HEK293 (cell line): ENCODE data around the gene OPCML.

Experiments used
- CTCF ChIA-PET: fragments of 350-600 bp; formaldehyde crosslinking; extraction: SDS; loops from one replicate; lab custom pipeline; 2021; ENCODE audit warnings: antibody characterized with exemption; lab: Yijun Ruan, JAX
- POLR2A ChIA-PET: fragments of 300-600 bp; formaldehyde crosslinking; extraction: SDS; loops from one replicate; lab custom pipeline; 2020; ENCODE audit warnings: antibody characterized with exemption, inconsistent platforms; lab: Yijun Ruan, JAX
- H3K27ac ChIP-seq: fragments of 200-500 bp; sonication (Bioruptor generic); 2 replicates; pipeline ENCODE4 v1.5.1; 2014; ENCODE audit warnings: low read depth, low read length, control low read depth, inconsistent platforms; ENCODE audit errors: extremely low read depth
- H3K36me3 ChIP-seq, 2 experiments: fragments of 200-500 bp in 1 of 2; sonication (Bioruptor generic) in 1 of 2; 1 replicate in 1 of 2; 2 replicates in 1 of 2; pipeline ENCODE4 v1.5.1; 2014 to 2017; ENCODE audit warnings: inconsistent platforms in 2 of 2, low read length in 2 of 2; ENCODE audit not compliant: control insufficient read depth in 2 of 2, insufficient read depth in 1 of 2
- H3K4me1 ChIP-seq: fragments of 200-500 bp; sonication (Bioruptor generic); 2 replicates; pipeline ENCODE4 v1.5.1; 2014; ENCODE audit warnings: mild to moderate bottlenecking, low read length, inconsistent platforms; ENCODE audit not compliant: control insufficient read depth, insufficient read depth
- H3K4me3 ChIP-seq: 2 replicates; pipeline ENCODE4 v1.5.1; 2011; ENCODE audit warnings: low read depth, mild to moderate bottlenecking, control low read depth, low read length, moderate library complexity
- H3K9me3 ChIP-seq: fragments of 200-500 bp; sonication (Bioruptor generic); 2 replicates; pipeline ENCODE4 v1.5.1; 2014; ENCODE audit warnings: low read depth, low read length, inconsistent platforms; ENCODE audit not compliant: control insufficient read depth, insufficient read depth
- GLIS2 ChIP-seq: fragments of 450-650 bp; formaldehyde crosslinking; IDR thresholded peaks from 2 replicates; pipeline ENCODE4 v1.5.1; 2016; ENCODE audit warnings: missing biosample characterization, missing genetic modification characterization
- HOXC10 ChIP-seq: sonication (generic); formaldehyde crosslinking; IDR thresholded peaks from 2 replicates; pipeline ENCODE4 v1.8.1; 2023; ENCODE audit warnings: mild to moderate bottlenecking, missing genetic modification reagents
- PRDM1 ChIP-seq: fragments of 450-650 bp; formaldehyde crosslinking; IDR thresholded peaks from 2 replicates; pipeline ENCODE4; 2016; ENCODE audit warnings: missing biosample characterization, missing genetic modification characterization
- REPIN1 ChIP-seq: fragments of 450-650 bp; formaldehyde crosslinking; IDR thresholded peaks from 2 replicates; pipeline ENCODE4 v1.5.1; 2017; ENCODE audit warnings: missing biosample characterization, missing genetic modification characterization, low read depth
- SP7 ChIP-seq: fragments of 450-650 bp; formaldehyde crosslinking; IDR thresholded peaks from 2 replicates; pipeline ENCODE4 v1.5.1; 2016; ENCODE audit warnings: missing biosample characterization, missing genetic modification characterization
- TCF7L2 ChIP-seq: IDR thresholded peaks from 2 replicates; pipeline ENCODE4 v1.6.1; 2011; ENCODE audit warnings: low read depth, mild to moderate bottlenecking, inconsistent platforms, low read length, moderate library complexity, borderline replicate concordance
- ZFP3 ChIP-seq: fragments of 450-650 bp; formaldehyde crosslinking; IDR thresholded peaks from 2 replicates; pipeline ENCODE4 v1.5.1; 2016; ENCODE audit warnings: low read depth, missing biosample characterization, missing genetic modification characterization
- ZFP41 ChIP-seq: fragments of 450-650 bp; formaldehyde crosslinking; IDR thresholded peaks from 2 replicates; pipeline ENCODE4 v1.5.1; 2016; ENCODE audit warnings: missing biosample characterization, missing genetic modification characterization, borderline replicate concordance
- ZNF114 ChIP-seq: fragments of 450-650 bp; formaldehyde crosslinking; IDR thresholded peaks from 2 replicates; pipeline ENCODE4 v1.5.0; 2017; ENCODE audit warnings: missing biosample characterization, missing genetic modification characterization
- ZNF155 ChIP-seq: fragments of 450-650 bp; formaldehyde crosslinking; IDR thresholded peaks from 2 replicates; pipeline ENCODE4 v1.5.1; 2016; ENCODE audit warnings: missing biosample characterization, missing genetic modification characterization
- ZNF24 ChIP-seq: fragments of 450-650 bp; formaldehyde crosslinking; IDR thresholded peaks from 2 replicates; pipeline ENCODE4 v1.5.1; 2016; ENCODE audit warnings: missing biosample characterization, missing genetic modification characterization
- ZNF248 ChIP-seq: fragments of 450-650 bp; formaldehyde crosslinking; IDR thresholded peaks from 2 replicates; pipeline ENCODE4 v1.5.1; 2017; ENCODE audit warnings: missing biosample characterization, missing genetic modification characterization
- ZNF324 ChIP-seq: fragments of 450-650 bp; formaldehyde crosslinking; IDR thresholded peaks from 2 replicates; pipeline ENCODE4 v1.5.1; 2016; ENCODE audit warnings: missing biosample characterization, missing genetic modification characterization
- ZNF37A ChIP-seq: fragments of 450-650 bp; IDR thresholded peaks from 2 replicates; pipeline ENCODE4 v1.5.1; 2018; ENCODE audit warnings: missing biosample characterization, missing genetic modification characterization
- ZNF510 ChIP-seq: fragments of 450-650 bp; formaldehyde crosslinking; IDR thresholded peaks from 2 replicates; pipeline ENCODE4 v1.5.1; 2018; ENCODE audit warnings: mild to moderate bottlenecking, missing genetic modification characterization, missing biosample characterization; ENCODE audit not compliant: insufficient replicate concordance
- ZNF530 ChIP-seq: fragments of 450-650 bp; formaldehyde crosslinking; IDR thresholded peaks from 2 replicates; pipeline ENCODE4 v1.5.1; 2016; ENCODE audit warnings: low read depth, missing biosample characterization, missing genetic modification characterization
- ZNF549 ChIP-seq: fragments of 450-650 bp; IDR thresholded peaks from 2 replicates; pipeline ENCODE4 v1.5.1; 2018; ENCODE audit warnings: missing biosample characterization, missing genetic modification characterization, mild to moderate bottlenecking, inconsistent platforms, moderate library complexity
- ZNF555 ChIP-seq: fragments of 450-650 bp; formaldehyde crosslinking; conservative IDR thresholded peaks from 2 replicates; pipeline ENCODE4 v1.5.1; 2017; ENCODE audit warnings: missing biosample characterization, mild to moderate bottlenecking, missing genetic modification characterization, inconsistent platforms
- ZNF600 ChIP-seq: fragments of 450-650 bp; formaldehyde crosslinking; IDR thresholded peaks from 2 replicates; pipeline ENCODE4 v1.5.1; 2016; ENCODE audit warnings: missing biosample characterization, missing genetic modification characterization
- ZNF664 ChIP-seq: fragments of 450-650 bp; formaldehyde crosslinking; IDR thresholded peaks from 2 replicates; pipeline ENCODE4 v1.5.1; 2016; ENCODE audit warnings: missing biosample characterization, missing genetic modification characterization
- ZNF768 ChIP-seq: fragments of 450-650 bp; formaldehyde crosslinking; IDR thresholded peaks from 2 replicates; pipeline ENCODE4 v1.5.1; 2018; ENCODE audit warnings: missing biosample characterization, mild to moderate bottlenecking, missing genetic modification characterization
- ZNF830 ChIP-seq: fragments of 450-650 bp; IDR thresholded peaks from 2 replicates; pipeline ENCODE4 v1.5.0; 2018; ENCODE audit warnings: missing biosample characterization, missing genetic modification characterization, low read depth, mild to moderate bottlenecking, moderate library complexity
- ZXDB ChIP-seq: fragments of 450-650 bp; formaldehyde crosslinking; IDR thresholded peaks from 2 replicates; pipeline ENCODE4 v1.5.1; 2016; ENCODE audit warnings: missing biosample characterization, missing genetic modification characterization
- TF ChIP-seq, protein P1 (sequence below): fragments of 450-650 bp; formaldehyde crosslinking; IDR thresholded peaks from 2 replicates; pipeline ENCODE4 v1.5.1; 2017; ENCODE audit warnings: missing biosample characterization, mild to moderate bottlenecking, missing genetic modification characterization, moderate library complexity
- TF ChIP-seq, protein P2 (sequence below): sonication (generic); formaldehyde crosslinking; IDR thresholded peaks from 2 replicates; pipeline ENCODE4 v1.8.1; 2022; ENCODE audit warnings: mild to moderate bottlenecking, moderate library complexity, missing genetic modification reagents
- TF ChIP-seq, protein P3 (sequence below): fragments of 450-650 bp; formaldehyde crosslinking; IDR thresholded peaks from 2 replicates; pipeline ENCODE4 v1.5.1; 2016; ENCODE audit warnings: missing biosample characterization, missing genetic modification characterization
- TF ChIP-seq, protein P4 (sequence below): fragments of 450-650 bp; formaldehyde crosslinking; IDR thresholded peaks from 2 replicates; pipeline ENCODE4 v1.5.1; 2016; ENCODE audit warnings: missing biosample characterization, missing genetic modification characterization

The OPCML gene

DNA sequence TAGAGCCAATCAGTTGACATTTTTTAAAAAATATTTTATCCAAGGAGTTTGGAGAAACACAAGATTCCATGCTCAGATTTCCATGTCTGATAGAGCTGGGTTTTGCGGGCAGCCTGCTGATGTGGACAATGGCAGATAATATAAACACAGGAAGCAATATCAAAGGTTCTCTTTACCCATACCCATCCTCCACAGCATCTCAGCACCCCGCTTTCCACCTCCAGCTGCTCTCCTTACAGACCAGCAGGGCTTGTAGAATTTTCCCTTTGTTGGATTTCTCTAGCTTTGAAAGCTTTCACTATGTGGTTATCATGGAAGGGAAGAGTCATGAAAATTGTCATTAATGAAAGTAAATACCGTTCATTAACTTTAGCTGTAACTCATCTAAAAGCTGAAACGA, 746.4 kb downstream of the OPCML start:
- no peaks in the 10 kb centered on the region for H3K36me3 ChIP-seq
- POLR2A ChIA-PET, result no interaction called here
- H3K4me1 ChIP-seq, result no peaks in the 10 kb centered on the region
- H3K27ac ChIP-seq, result no peak overlapping the region
- no peak for TF ChIP-seq SP7 (tag by site-specific recombination)
- TF ChIP-seq ZNF37A (tag by site-specific recombination), result no peak
- no peak for TF ChIP-seq ZNF114 (tag by site-specific recombination)
- TF ChIP-seq ZFP3, result no peak
- TF ChIP-seq ZXDB (tag by site-specific recombination), result no peak
- TF ChIP-seq GLIS2 (tag by site-specific recombination), result no peak
- TF ChIP-seq PRDM1 (tag by site-specific recombination), result no peak
- no peak for TF ChIP-seq ZNF155 (tag by site-specific recombination)
- TF ChIP-seq ZFP41 (tag by site-specific recombination), result no peak
- TF ChIP-seq, protein P1, sequence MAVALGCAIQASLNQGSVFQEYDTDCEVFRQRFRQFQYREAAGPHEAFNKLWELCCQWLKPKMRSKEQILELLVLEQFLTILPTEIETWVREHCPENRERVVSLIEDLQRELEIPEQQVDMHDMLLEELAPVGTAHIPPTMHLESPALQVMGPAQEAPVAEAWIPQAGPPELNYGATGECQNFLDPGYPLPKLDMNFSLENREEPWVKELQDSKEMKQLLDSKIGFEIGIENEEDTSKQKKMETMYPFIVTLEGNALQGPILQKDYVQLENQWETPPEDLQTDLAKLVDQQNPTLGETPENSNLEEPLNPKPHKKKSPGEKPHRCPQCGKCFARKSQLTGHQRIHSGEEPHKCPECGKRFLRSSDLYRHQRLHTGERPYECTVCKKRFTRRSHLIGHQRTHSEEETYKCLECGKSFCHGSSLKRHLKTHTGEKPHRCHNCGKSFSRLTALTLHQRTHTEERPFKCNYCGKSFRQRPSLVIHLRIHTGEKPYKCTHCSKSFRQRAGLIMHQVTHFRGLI (tag by site-specific recombination), result no peak
- TF ChIP-seq ZNF549 (tag by site-specific recombination), result no peak
- TF ChIP-seq REPIN1 (tag by site-specific recombination), result no peak
- no peak for TF ChIP-seq ZNF555
- TF ChIP-seq ZNF510, result no peak
- TF ChIP-seq, protein P2, sequence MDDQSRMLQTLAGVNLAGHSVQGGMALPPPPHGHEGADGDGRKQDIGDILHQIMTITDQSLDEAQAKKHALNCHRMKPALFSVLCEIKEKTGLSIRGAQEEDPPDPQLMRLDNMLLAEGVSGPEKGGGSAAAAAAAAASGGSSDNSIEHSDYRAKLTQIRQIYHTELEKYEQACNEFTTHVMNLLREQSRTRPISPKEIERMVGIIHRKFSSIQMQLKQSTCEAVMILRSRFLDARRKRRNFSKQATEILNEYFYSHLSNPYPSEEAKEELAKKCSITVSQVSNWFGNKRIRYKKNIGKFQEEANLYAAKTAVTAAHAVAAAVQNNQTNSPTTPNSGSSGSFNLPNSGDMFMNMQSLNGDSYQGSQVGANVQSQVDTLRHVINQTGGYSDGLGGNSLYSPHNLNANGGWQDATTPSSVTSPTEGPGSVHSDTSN (CRISPR knock-in tag), result no peak
- TF ChIP-seq HOXC10 (CRISPR knock-in tag), result no peak
- TF ChIP-seq, protein P3, sequence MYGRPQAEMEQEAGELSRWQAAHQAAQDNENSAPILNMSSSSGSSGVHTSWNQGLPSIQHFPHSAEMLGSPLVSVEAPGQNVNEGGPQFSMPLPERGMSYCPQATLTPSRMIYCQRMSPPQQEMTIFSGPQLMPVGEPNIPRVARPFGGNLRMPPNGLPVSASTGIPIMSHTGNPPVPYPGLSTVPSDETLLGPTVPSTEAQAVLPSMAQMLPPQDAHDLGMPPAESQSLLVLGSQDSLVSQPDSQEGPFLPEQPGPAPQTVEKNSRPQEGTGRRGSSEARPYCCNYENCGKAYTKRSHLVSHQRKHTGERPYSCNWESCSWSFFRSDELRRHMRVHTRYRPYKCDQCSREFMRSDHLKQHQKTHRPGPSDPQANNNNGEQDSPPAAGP (tag by site-specific recombination), result no peak
- TF ChIP-seq TCF7L2, result no peak
- TF ChIP-seq, all 188 proteins: peak for 0
- no peaks in the 10 kb centered on the region for H3K9me3 ChIP-seq
- CTCF ChIA-PET, result no interaction called here
- H3K4me3 ChIP-seq, result no peak overlapping the region

DNA sequence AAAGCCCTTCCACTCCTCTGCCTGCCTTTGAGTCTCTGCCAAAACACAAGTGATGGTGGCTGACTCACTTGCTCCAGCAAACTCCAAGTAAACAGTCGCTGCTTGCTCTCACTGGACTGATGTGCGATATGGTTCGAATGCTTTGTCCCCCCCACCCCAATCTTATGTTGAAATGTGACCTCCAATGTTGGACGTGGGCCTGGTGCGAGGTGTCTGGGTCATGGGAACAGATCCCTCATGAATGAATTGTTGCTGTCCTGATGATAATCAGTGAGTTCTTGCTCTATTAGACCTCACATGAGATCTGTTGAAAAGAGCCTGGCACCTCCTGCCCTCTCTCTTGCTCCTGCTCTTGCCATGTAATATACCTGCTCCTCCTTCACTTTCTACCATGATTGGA, 747.9 kb downstream of the OPCML start:
- TF ChIP-seq ZNF768 (no peak), ZNF24 (no peak), ZNF664 (tag by site-specific recombination) (no peak), SP7 (tag by site-specific recombination) (no peak), ZNF530 (tag by site-specific recombination) (no peak), ZNF600 (tag by site-specific recombination) (no peak), ZNF248 (tag by site-specific recombination) (no peak), ZNF830 (no peak), ZNF324 (tag by site-specific recombination) (no peak)
- TF ChIP-seq, protein P4, sequence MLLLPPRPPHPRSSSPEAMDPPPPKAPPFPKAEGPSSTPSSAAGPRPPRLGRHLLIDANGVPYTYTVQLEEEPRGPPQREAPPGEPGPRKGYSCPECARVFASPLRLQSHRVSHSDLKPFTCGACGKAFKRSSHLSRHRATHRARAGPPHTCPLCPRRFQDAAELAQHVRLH (tag by site-specific recombination), result no peak
- no peaks in the 10 kb centered on the region for H3K9me3 ChIP-seq
- no peak overlapping the region for H3K4me3 ChIP-seq
- ChIA-PET POLR2A (no interaction called here), CTCF (no interaction called here)
- H3K36me3 ChIP-seq, result no peaks in the 10 kb centered on the region
- H3K4me1 ChIP-seq, result no peaks in the 10 kb centered on the region
- no peak overlapping the region for H3K27ac ChIP-seq
